ENCODE data around the gene ZNF652. TPM values are rescaled to one million over a fixed set of nuclear protein-coding genes. Genes with fewer than 3 reads are reported as not detected.

The ZNF652 gene
- total RNA-seq, 4 donors from 2014 or later = 56.0 to 124 (median 92.2) TPM

- H3K27ac ChIP-seq = no peak overlapping the region
- no peak for TF ChIP-seq EP300 (IDR thresholded peaks at IDR 0.05)
- TF ChIP-seq CTCF (IDR thresholded peaks at IDR 0.05) = no peak
- TF ChIP-seq POLR2AphosphoS5 (IDR thresholded peaks at IDR 0.05) = no peak
- TF ChIP-seq POLR2A (IDR thresholded peaks at IDR 0.05) = no peak
- WGBS, 2 donors (ENCODE audit: low coverage in 1 of 2) = 59 to 74% methylated on average over 3 of the region's 3 CpGs
- peaks cover 0 to 52% of the 10 kb centered on the region in 2 donors for H3K36me3 ChIP-seq
- no peak overlapping the region for H3K4me3 ChIP-seq
- no peaks in the 10 kb centered on the region for H3K27me3 ChIP-seq
- ATAC-seq = no peak
- no peaks in the 10 kb centered on the region for H3K9me3 ChIP-seq
- H3K4me1 ChIP-seq = peaks cover 0 to 13% (median 4%) of the 10 kb centered on the region in 3 donors
Observed at GRCh38 chr17:49312722-49313121, 49.3 kb downstream of the ZNF652 start.

GRCh38 chr17:49299996-49300395 lies 62.1 kb downstream of the ZNF652 start:
- H3K4me3 ChIP-seq = no peak overlapping the region
- peaks cover 0 to 85% of the 10 kb centered on the region in 2 donors for H3K36me3 ChIP-seq
- no peaks in the 10 kb centered on the region for H3K4me1 ChIP-seq
- no peak for ATAC-seq
- H3K27me3 ChIP-seq = no peaks in the 10 kb centered on the region
- H3K27ac ChIP-seq = no peak overlapping the region
- H3K9me3 ChIP-seq = no peaks in the 10 kb centered on the region
- 82 to 100% methylated on average over 2 to 3 of the region's 3 CpGs for WGBS, 2 donors (ENCODE audit: low coverage in 1 of 2)
- TF ChIP-seq POLR2A (IDR thresholded peaks at IDR 0.05) (no peak), POLR2AphosphoS5 (IDR thresholded peaks at IDR 0.05) (no peak), CTCF (IDR thresholded peaks at IDR 0.05) (no peak), EP300 (IDR thresholded peaks at IDR 0.05) (no peak)

- peaks cover 0 to 78% of the 10 kb centered on the region in 2 donors for H3K36me3 ChIP-seq
- H3K4me3 ChIP-seq = no peak overlapping the region
- no peak for ATAC-seq
- H3K27ac ChIP-seq = no peak overlapping the region
- H3K4me1 ChIP-seq = peaks cover 0 to 2% (median 0%) of the 10 kb centered on the region in 3 donors
- H3K27me3 ChIP-seq = no peaks in the 10 kb centered on the region
- TF ChIP-seq POLR2A (IDR thresholded peaks at IDR 0.05) (no peak), POLR2AphosphoS5 (IDR thresholded peaks at IDR 0.05) (no peak), EP300 (IDR thresholded peaks at IDR 0.05) (no peak), CTCF (IDR thresholded peaks at IDR 0.05) (no peak)
- H3K9me3 ChIP-seq = no peaks in the 10 kb centered on the region
- 85 to 88% methylated on average over 10 of the region's 13 CpGs for WGBS, 2 donors (ENCODE audit: low coverage in 1 of 2)
Observed at GRCh38 chr17:49298371-49298976, 63.6 kb downstream of the ZNF652 start.

- no peak for ATAC-seq
- H3K9me3 ChIP-seq = no peaks in the 10 kb centered on the region
- TF ChIP-seq POLR2AphosphoS5 (IDR thresholded peaks at IDR 0.05) (no peak), POLR2A (IDR thresholded peaks at IDR 0.05) (no peak), CTCF (IDR thresholded peaks at IDR 0.05) (no peak), EP300 (IDR thresholded peaks at IDR 0.05) (no peak)
- H3K27ac ChIP-seq = no peak overlapping the region
- peaks cover 0 to 10% (median 0%) of the 10 kb centered on the region in 3 donors for H3K4me1 ChIP-seq
- no peak overlapping the region for H3K4me3 ChIP-seq
- peaks cover 0 to 76% of the 10 kb centered on the region in 2 donors for H3K36me3 ChIP-seq
- no peaks in the 10 kb centered on the region for H3K27me3 ChIP-seq
- 69 to 78% methylated on average over 3 of the region's 3 CpGs for WGBS, 2 donors (ENCODE audit: low coverage in 1 of 2)
Observed at GRCh38 chr17:49297141-49297540, 64.9 kb downstream of the ZNF652 start.

- 87 to 100% methylated on average over 3 of the region's 3 CpGs for WGBS, 2 donors (ENCODE audit: low coverage in 1 of 2)
- no peak overlapping the region for H3K4me3 ChIP-seq
- H3K9me3 ChIP-seq = no peaks in the 10 kb centered on the region
- peaks cover 0 to 70% of the 10 kb centered on the region in 2 donors for H3K36me3 ChIP-seq
- no peak for ATAC-seq
- H3K4me1 ChIP-seq = peaks cover 0 to 10% (median 0%) of the 10 kb centered on the region in 3 donors
- no peak overlapping the region for H3K27ac ChIP-seq
- no peaks in the 10 kb centered on the region for H3K27me3 ChIP-seq
- no peak for TF ChIP-seq POLR2AphosphoS5 (IDR thresholded peaks at IDR 0.05)
- TF ChIP-seq EP300 (IDR thresholded peaks at IDR 0.05) = no peak
- no peak for TF ChIP-seq POLR2A (IDR thresholded peaks at IDR 0.05)
- no peak for TF ChIP-seq CTCF (IDR thresholded peaks at IDR 0.05)
Observed at GRCh38 chr17:49294122-49294521, 67.9 kb downstream of the ZNF652 start.
